AG20443 (cell line): ENCODE results near the gene KISS1.
"Not testable (repeated sequence)": the region's sequence is repeated elsewhere in the genome, so short reads cannot be mapped to it uniquely, and the experiment has no call there.

ENCODE experiments used
- DNase-seq: peaks from one replicate; pipeline ENCODE4 v3.0.0; 2012; ENCODE audit warnings: low spot score, mixed read lengths

KISS1 gene

GRCh38 chr1:204196068-204196795, at the start of gene KISS1:
TSS of gene KISS1 (minus strand) at chr1:204196491. CDS start at chr1:204192876, 3,615 bp downstream.
- no peak for DNase-seq

- no peak for DNase-seq
These were observed 46.6 kb upstream of the KISS1 start for GRCh38 chr1:204242920-204243319.

- no peak for DNase-seq
These were observed 45.6 kb upstream of the KISS1 start for GRCh38 chr1:204241914-204242313.

DNA sequence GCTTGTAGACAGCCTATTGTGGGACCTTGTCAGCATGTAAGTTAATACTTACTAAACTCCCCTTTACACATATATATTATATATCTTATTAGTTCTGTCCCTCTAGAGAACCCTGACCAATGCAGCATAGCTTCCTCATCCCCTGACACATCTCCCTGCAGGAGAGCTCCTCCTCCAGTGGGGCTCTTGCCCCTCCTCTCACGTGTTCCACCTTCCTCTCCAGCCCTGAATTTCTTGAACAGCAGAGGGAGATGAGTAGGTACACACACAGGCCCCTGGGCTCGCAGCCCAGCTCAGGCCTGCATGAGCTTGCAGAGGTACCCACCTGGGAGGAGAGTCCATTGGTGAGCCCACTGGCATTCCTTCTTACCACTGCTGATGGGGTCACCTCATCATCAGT, 44.8 kb upstream of the KISS1 start:
- no peak for DNase-seq

DNA sequence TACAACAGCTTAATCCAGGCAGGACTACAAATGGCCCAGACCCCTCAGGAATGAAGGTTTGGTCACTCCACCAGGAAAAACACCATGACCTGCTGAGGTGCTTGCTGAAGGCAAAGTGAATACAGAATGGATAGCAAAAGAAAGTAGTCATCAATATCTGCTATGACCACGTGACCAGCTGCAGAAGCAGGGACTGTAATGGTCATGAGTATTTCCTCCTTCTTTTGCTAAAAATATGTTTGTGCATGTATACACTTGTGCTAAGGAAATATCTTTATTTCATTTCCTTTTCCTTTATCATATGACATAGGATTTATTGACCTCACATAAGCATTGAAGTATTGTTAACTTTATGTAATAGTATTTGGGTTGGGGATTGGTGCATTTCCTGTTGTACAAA, 43.9 kb upstream of the KISS1 start:
- DNase-seq = no peak

- DNase-seq = not testable (repeated sequence)
These were observed 43.1 kb upstream of the KISS1 start for GRCh38 chr1:204239401-204239800.

GRCh38 chr1:204238520-204238919, 42.2 kb upstream of the KISS1 start:
- not testable (repeated sequence) for DNase-seq

DNA sequence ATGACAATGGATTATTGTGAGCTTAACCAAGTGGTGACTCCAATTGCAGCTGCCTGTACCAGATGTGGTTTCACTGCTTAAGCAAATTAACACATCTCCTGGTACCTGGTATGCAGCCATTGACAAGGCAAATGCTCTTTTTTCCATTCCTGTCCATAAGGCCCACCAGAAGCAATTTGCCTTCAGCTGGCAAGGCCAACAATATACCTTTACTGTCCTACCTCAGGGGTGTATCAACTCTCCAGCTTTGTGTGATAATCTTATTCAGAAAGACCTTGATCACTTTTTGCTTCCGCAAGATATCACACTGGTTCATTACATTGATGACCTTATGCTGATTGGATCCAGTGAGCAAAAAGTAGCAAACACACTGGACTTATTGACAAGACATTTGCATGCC, 41.2 kb upstream of the KISS1 start:
- not testable (repeated sequence) for DNase-seq

DNA sequence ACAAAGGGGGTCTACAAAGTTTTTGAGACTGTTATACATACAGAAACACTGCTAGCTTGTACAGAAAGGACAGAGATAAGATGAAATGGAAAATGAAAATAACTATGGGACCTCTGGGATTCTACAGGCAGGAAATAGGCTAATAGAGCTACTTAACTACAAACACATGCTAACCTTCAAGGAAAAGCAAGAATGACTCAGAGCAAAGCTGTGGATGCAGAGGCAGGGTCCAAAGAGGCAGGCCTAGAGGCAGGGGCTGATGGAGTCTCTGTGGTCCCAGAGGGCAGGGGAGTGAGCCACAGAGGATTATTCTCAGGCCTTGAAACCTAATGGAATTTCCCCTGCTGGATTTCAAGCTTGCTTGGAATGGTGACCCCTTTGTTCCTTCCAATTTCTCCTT, 36.2 kb upstream of the KISS1 start:
- DNase-seq = peak; percentile 60

DNA sequence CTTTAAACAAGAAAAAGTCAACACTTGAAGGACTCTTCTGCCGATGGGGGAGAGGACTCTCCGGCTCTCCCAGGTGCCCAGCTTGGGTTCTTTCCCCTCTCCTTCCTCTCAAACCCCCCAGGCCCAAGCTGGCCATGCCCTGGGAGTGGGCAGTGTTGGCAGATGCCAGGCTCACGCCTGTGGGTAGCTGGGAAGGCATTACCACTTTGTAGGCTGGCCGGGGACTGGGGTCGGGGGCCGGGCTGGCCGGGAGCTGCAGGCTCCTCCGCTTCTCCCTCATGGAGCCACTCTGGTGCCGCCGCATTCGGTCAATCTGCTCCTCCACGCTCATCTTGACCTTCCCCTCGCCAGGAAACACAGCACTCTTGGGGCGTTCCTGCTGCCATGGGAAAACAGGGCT, 33.9 kb upstream of the KISS1 start:
- no peak for DNase-seq

- no peak for DNase-seq
These were observed 32.6 kb upstream of the KISS1 start for GRCh38 chr1:204228896-204229295.

- no peak for DNase-seq
These were observed 31.9 kb upstream of the KISS1 start for GRCh38 chr1:204227996-204228785.

GRCh38 chr1:204227351-204227750, 31.1 kb upstream of the KISS1 start:
- no peak for DNase-seq

DNA sequence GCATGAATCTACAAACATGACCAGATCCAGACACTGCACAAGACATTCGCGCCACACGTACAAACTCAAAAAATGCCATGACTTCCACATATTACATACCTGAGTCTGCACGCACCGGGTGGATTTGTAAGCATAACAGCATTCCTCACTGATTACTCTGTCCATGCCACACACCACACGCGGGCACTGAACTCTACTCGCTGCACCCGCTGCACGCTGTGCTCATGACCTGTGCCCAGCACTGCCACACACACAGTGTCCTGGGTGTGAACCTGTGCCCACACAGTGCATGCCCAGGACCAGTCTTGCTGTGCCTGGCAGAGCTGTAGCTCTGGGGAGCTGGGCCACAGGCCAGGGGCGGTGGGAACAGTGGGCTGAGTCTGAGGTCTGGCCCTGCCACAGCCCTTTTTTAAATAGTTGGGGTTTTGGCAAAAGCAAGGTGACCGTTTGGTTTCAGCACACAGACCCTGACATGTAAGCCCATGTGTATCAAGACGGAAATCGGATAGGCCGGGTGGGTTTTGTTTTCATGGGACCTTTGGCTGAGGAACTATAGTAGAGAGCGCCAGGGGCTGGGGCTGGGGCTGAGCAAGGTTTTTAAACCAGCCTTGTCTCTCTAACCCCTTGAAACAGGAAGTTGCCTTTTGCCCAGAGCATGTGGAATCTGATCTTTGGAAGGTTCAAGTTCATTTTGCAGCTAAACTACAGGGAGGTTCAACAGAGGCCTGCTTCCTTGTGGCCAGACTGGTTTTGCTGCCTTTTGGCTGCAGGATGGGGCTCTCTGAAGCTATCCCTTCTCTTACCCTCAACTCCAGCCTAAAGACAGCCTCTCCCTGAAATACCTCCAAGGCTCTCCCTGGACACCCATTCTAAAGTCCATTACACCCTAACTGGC, 29.8 kb upstream of the KISS1 start:
- DNase-seq = no peak

- DNase-seq = no peak
These were observed 28.4 kb upstream of the KISS1 start for GRCh38 chr1:204224655-204225054.

- no peak for DNase-seq
These were observed 27.0 kb upstream of the KISS1 start for GRCh38 chr1:204223129-204223860.

- no peak for DNase-seq
These were observed 26.4 kb upstream of the KISS1 start for GRCh38 chr1:204222764-204223055.

DNA sequence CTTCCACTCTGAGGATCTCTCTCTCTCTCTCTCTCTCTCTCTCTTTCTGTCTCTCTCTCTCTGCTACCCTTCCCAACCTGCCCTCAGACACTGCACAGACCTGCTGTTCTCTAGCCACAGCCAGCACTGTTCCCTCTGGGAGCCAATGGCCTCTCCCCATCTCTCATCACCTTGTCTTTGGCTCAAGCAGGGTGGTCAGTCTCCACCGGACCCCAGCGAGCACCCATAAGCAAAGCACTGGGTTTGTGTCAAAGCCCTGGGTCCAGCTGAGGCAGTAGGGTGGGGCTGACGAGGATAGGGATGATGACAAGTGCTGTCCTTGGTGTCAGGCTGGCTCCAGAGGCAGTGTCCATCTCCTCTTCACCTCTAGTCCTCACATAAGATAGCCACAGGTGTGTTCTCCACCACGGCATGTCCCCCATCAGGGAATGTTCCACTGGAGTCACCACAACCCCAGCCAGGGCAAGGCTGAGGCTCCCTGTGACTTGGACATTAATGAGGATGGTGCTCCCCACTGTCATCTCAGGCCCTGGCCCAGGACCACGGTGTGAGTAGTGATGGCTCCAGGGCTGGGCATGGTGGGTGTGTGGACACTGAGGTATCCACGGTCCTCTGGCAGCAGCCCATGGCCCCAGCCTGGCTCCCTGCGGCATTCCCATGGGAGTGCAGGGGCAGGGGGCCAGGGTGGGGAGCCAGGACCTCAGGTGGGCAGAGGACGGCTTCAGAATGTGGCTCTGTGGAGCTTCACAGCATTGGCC, 25.9 kb upstream of the KISS1 start:
- no peak for DNase-seq

DNA sequence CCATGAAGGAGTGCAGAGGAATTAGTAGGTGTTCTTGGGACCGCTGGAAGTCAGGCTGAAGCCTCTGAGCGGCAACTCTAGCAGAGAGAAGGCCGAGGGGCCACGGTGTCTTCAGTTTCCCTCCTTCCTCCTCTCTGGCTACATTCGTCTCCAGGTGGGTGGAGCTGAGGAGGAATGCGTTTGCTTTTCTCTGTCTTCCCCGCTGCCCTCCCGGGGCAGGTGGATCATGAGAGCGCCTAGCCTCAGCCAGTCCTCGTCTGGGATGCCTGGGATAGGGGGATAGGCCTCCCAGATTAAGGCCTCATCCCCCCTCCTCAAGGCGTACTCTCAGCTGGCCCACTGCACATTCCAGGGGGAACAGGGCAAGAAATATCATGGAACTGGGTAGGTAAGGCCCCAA, 25.0 kb upstream of the KISS1 start:
- DNase-seq = no peak

- peak; percentile 47 for DNase-seq
These were observed 23.8 kb upstream of the KISS1 start for GRCh38 chr1:204219971-204220616.

- DNase-seq = no peak
These were observed 22.3 kb upstream of the KISS1 start for GRCh38 chr1:204218552-204218951.
